CD4-positive, alpha-beta memory T cell (primary cell): ENCODE measurements around the gene PAEP. TPM values are rescaled to one million over a fixed set of nuclear protein-coding genes. Genes with fewer than 3 reads are reported as not detected.
A peak's percentile ranks its signal among the peaks of the same experiment; 100 is the strongest.
"Not testable (repeated sequence)": the region's sequence is repeated elsewhere in the genome, so short reads cannot be mapped to it uniquely, and the experiment has no call there.

Experiments used
- CTCF ChIA-PET: fragments of 350-600 bp; sonication (Branson Sonifier 250); formaldehyde crosslinking; loops from one replicate; lab custom pipeline; 2021; ENCODE audit warnings: inconsistent platforms; ENCODE audit not compliant: partially characterized antibody; lab: Charles Lee
- POLR2A ChIA-PET: fragments of 350-600 bp; sonication (Branson Sonifier 250); formaldehyde crosslinking; loops from one replicate; lab custom pipeline; 2021; ENCODE audit not compliant: partially characterized antibody; lab: Charles Lee
- DNase-seq, 5 donors: peaks; one replicate each; pipeline versions ENCODE4 v3.0.0 to v3.0.0-alpha.2; 2020 to 2022; ENCODE audit warnings: mixed read lengths in 1 of 5
- H3K27ac ChIP-seq: one replicate; pipeline ENCODE4 v1.7.0; 2013; ENCODE audit warnings: low read depth, low read length
- H3K27me3 ChIP-seq: 2 replicates; pipeline ENCODE4 v1.7.0; 2013; ENCODE audit warnings: mild to moderate bottlenecking, low read length, moderate library complexity; ENCODE audit not compliant: insufficient read depth
- H3K36me3 ChIP-seq: 2 replicates; pipeline ENCODE4 v1.7.0; 2013; ENCODE audit warnings: mild to moderate bottlenecking, low read length, moderate library complexity; ENCODE audit not compliant: insufficient read depth
- H3K4me1 ChIP-seq: 2 replicates; pipeline ENCODE4 v1.7.0; 2013; ENCODE audit warnings: mild to moderate bottlenecking, low read length, moderate library complexity; ENCODE audit not compliant: insufficient read depth
- H3K4me3 ChIP-seq, 2 donors: one replicate each; pipeline ENCODE4 v1.7.0; 2013; ENCODE audit warnings: low read length in 2 of 2, mild to moderate bottlenecking in 1 of 2
- H3K9me3 ChIP-seq, 2 donors: one replicate each; pipeline ENCODE4 v1.7.0; 2013; ENCODE audit warnings: low read length in 2 of 2, control low read depth in 1 of 2; ENCODE audit not compliant: control insufficient read depth in 1 of 2
- H3K27ac Mint-ChIP-seq, 7 donors: one replicate each; pipeline ENCODE4 v1.8.0; 2020 to 2021; ENCODE audit warnings: mixed read lengths in 7 of 7, mild to moderate bottlenecking in 6 of 7, inconsistent platforms in 3 of 7, moderate library complexity in 3 of 7
- H3K27me3 Mint-ChIP-seq, 2 donors: one replicate each; pipeline ENCODE4 v1.8.0; 2020 to 2021; ENCODE audit warnings: mixed read lengths in 2 of 2
- H3K36me3 Mint-ChIP-seq, 2 donors: one replicate each; pipeline ENCODE4 v1.8.0; 2020 to 2021; ENCODE audit warnings: mixed read lengths in 2 of 2, inconsistent platforms in 1 of 2, mild to moderate bottlenecking in 1 of 2
- H3K4me1 Mint-ChIP-seq, 4 donors: one replicate each; pipeline ENCODE4 v1.8.0; 2020 to 2021; ENCODE audit warnings: mixed read lengths in 4 of 4, mild to moderate bottlenecking in 1 of 4
- H3K4me3 Mint-ChIP-seq, 8 donors: one replicate each; pipeline ENCODE4 v1.8.0; 2020 to 2021; ENCODE audit warnings: mixed read lengths in 8 of 8, mild to moderate bottlenecking in 7 of 8, moderate library complexity in 6 of 8, inconsistent platforms in 3 of 8
- H3K9me3 Mint-ChIP-seq, 8 donors: one replicate each; pipeline ENCODE4 v1.8.0; 2020 to 2021; ENCODE audit warnings: mixed read lengths in 8 of 8, mild to moderate bottlenecking in 5 of 8, inconsistent platforms in 3 of 8, moderate library complexity in 1 of 8
- intact Hi-C: fragments of 100-400 bp; cut with micrococcal nuclease; formaldehyde crosslinking; loops from one replicate; pipeline ENCODE4 v1.15.1; 2023
- polyA plus RNA-seq, 2 donors: library from polyadenylated mRNA; unstranded; fragments of 300-500 nt; fragmentation: Illumina TruSeq; gene quantifications; one replicate each; pipeline ENCODE4 v1.2.3, GENCODE V29; 2021
- total RNA-seq, 2 experiments: library from RNA; stranded (reverse); gene quantifications; one replicate each; pipeline ENCODE4 v1.2.3, GENCODE V29; 2021

PAEP gene
- total and polyA plus RNA-seq, 4 experiments from 2014 or later: not detected

- no peak for DNase-seq
- Mint-ChIP-seq H3K4me1 (no peaks in the 10 kb centered on the region), H3K36me3 (no peaks in the 10 kb centered on the region), H3K4me3 (no peak overlapping the region), H3K27ac (no peak overlapping the region), H3K27me3 (peaks cover 5 to 6% of the 10 kb centered on the region in 2 donors), H3K9me3 (peaks cover 0 to 1% (median 0%) of the 10 kb centered on the region in 8 donors)
- Histone ChIP-seq H3K4me3 (no peak overlapping the region), H3K27ac (no peak overlapping the region), H3K36me3 (no peaks in the 10 kb centered on the region), H3K27me3 (no peaks in the 10 kb centered on the region), H3K9me3 (no peaks in the 10 kb centered on the region), H3K4me1 (no peaks in the 10 kb centered on the region)
- POLR2A ChIA-PET: no interaction called here
- CTCF ChIA-PET: no interaction called here
- intact Hi-C loops: no loop called here
These were observed 13.5 kb upstream of the PAEP start for GRCh38 chr9:135547756-135548736.

- H3K9me3 Mint-ChIP-seq, H3K27me3 Mint-ChIP-seq, H3K9me3 ChIP-seq, H3K4me1 ChIP-seq, CTCF ChIA-PET, DNase-seq, H3K4me3 Mint-ChIP-seq, H3K36me3 ChIP-seq, H3K27ac Mint-ChIP-seq, intact Hi-C loops, H3K27ac ChIP-seq, H3K36me3 Mint-ChIP-seq, H3K4me1 Mint-ChIP-seq, H3K27me3 ChIP-seq, H3K4me3 ChIP-seq, POLR2A ChIA-PET: not testable (repeated sequence)
These were observed 11.8 kb upstream of the PAEP start for GRCh38 chr9:135549478-135550343.

- POLR2A ChIA-PET: no interaction called here
- no peak for DNase-seq
- no peaks in the 10 kb centered on the region for H3K36me3 ChIP-seq
- intact Hi-C loops: no loop called here
- Mint-ChIP-seq H3K27me3 (peaks cover 0 to 1% of the 10 kb centered on the region in 2 donors), H3K9me3 (peaks cover 0 to 6% (median 0%) of the 10 kb centered on the region in 8 donors), H3K4me3 (no peak overlapping the region), H3K4me1 (no peaks in the 10 kb centered on the region), H3K36me3 (no peaks in the 10 kb centered on the region), H3K27ac (no peak overlapping the region)
- no peaks in the 10 kb centered on the region for H3K9me3 ChIP-seq
- H3K4me3 ChIP-seq: no peak overlapping the region
- H3K4me1 ChIP-seq: no peaks in the 10 kb centered on the region
- CTCF ChIA-PET: no interaction called here
- no peak overlapping the region for H3K27ac ChIP-seq
- no peaks in the 10 kb centered on the region for H3K27me3 ChIP-seq
These were observed 11.1 kb upstream of the PAEP start for GRCh38 chr9:135550344-135550918.

- intact Hi-C loops: no loop called here
- H3K4me3 Mint-ChIP-seq: no peak overlapping the region
- CTCF ChIA-PET: no interaction called here
- peak overlapping the region in 1 of 7 donors; percentile 74 for H3K27ac Mint-ChIP-seq
- H3K4me1 ChIP-seq: no peaks in the 10 kb centered on the region
- no peaks in the 10 kb centered on the region for H3K4me1 Mint-ChIP-seq
- no peaks in the 10 kb centered on the region for H3K36me3 Mint-ChIP-seq
- H3K27me3 Mint-ChIP-seq: peaks cover 0 to 1% of the 10 kb centered on the region in 2 donors
- no peak overlapping the region for H3K27ac ChIP-seq
- no peaks in the 10 kb centered on the region for H3K9me3 ChIP-seq
- H3K4me3 ChIP-seq: no peak overlapping the region
- no peak for DNase-seq
- H3K36me3 ChIP-seq: no peaks in the 10 kb centered on the region
- POLR2A ChIA-PET: no interaction called here
- peaks cover 0 to 10% (median 0%) of the 10 kb centered on the region in 8 donors for H3K9me3 Mint-ChIP-seq
- H3K27me3 ChIP-seq: no peaks in the 10 kb centered on the region
These were observed 10.5 kb upstream of the PAEP start for GRCh38 chr9:135551031-135551430.

- Mint-ChIP-seq H3K9me3 (peaks cover 0 to 14% (median 0%) of the 10 kb centered on the region in 8 donors), H3K27ac (peak overlapping the region in 1 of 7 donors; percentile 74), H3K27me3 (peaks cover 0 to 1% of the 10 kb centered on the region in 2 donors), H3K4me1 (no peaks in the 10 kb centered on the region), H3K4me3 (no peak overlapping the region), H3K36me3 (no peaks in the 10 kb centered on the region)
- Histone ChIP-seq H3K9me3 (no peaks in the 10 kb centered on the region), H3K27ac (no peak overlapping the region), H3K4me3 (no peak overlapping the region), H3K36me3 (no peaks in the 10 kb centered on the region), H3K4me1 (no peaks in the 10 kb centered on the region), H3K27me3 (no peaks in the 10 kb centered on the region)
- intact Hi-C loops: no loop called here
- ChIA-PET CTCF (no interaction called here), POLR2A (no interaction called here)
- no peak for DNase-seq
These were observed 10.1 kb upstream of the PAEP start for GRCh38 chr9:135551456-135551855.

GRCh38 chr9:135552021-135552697, 9.4 kb upstream of the PAEP start:
- peaks cover 0 to 1% of the 10 kb centered on the region in 2 donors for H3K27me3 Mint-ChIP-seq
- no peak overlapping the region for H3K4me3 ChIP-seq
- POLR2A ChIA-PET: no interaction called here
- no peaks in the 10 kb centered on the region for H3K36me3 Mint-ChIP-seq
- no peak overlapping the region for H3K27ac Mint-ChIP-seq
- H3K27ac ChIP-seq: no peak overlapping the region
- H3K4me3 Mint-ChIP-seq: no peak overlapping the region
- intact Hi-C loops: no loop called here
- H3K9me3 ChIP-seq: no peaks in the 10 kb centered on the region
- peaks cover 0 to 14% (median 0%) of the 10 kb centered on the region in 8 donors for H3K9me3 Mint-ChIP-seq
- no peaks in the 10 kb centered on the region for H3K27me3 ChIP-seq
- DNase-seq: no peak
- H3K4me1 Mint-ChIP-seq: no peaks in the 10 kb centered on the region
- H3K4me1 ChIP-seq: no peaks in the 10 kb centered on the region
- CTCF ChIA-PET: no interaction called here
- no peaks in the 10 kb centered on the region for H3K36me3 ChIP-seq
